Measurements from ENCODE around the gene XAB2.

- no peak for TF ChIP-seq CTCF (IDR thresholded peaks at IDR 0.05; ENCODE audit: insufficient read depth, low read depth, low read length)
- no peak for TF ChIP-seq EZH2 (IDR thresholded peaks at IDR 0.05; ENCODE audit: insufficient read depth, low read length)
Measured at GRCh38 chr19:7668842-7669241, 39.5 kb upstream of the XAB2 start, which contains the start of gene RETN.
